Stimulated activated CD4-positive, alpha-beta T cell treated with anti-CD3 and anti-CD28 coated beads, Interleukin-15, amount 100 ng/mL, for 24 hours (primary cell): ENCODE results near the gene PPP4R2.
"Not testable (repeated sequence)": the region's sequence is repeated elsewhere in the genome, so short reads cannot be mapped to it uniquely, and the experiment has no call there.

Experiments used
- DNase-seq: peaks from one replicate; pipeline ENCODE4 v3.0.0-alpha.2; 2020

The PPP4R2 gene

DNA sequence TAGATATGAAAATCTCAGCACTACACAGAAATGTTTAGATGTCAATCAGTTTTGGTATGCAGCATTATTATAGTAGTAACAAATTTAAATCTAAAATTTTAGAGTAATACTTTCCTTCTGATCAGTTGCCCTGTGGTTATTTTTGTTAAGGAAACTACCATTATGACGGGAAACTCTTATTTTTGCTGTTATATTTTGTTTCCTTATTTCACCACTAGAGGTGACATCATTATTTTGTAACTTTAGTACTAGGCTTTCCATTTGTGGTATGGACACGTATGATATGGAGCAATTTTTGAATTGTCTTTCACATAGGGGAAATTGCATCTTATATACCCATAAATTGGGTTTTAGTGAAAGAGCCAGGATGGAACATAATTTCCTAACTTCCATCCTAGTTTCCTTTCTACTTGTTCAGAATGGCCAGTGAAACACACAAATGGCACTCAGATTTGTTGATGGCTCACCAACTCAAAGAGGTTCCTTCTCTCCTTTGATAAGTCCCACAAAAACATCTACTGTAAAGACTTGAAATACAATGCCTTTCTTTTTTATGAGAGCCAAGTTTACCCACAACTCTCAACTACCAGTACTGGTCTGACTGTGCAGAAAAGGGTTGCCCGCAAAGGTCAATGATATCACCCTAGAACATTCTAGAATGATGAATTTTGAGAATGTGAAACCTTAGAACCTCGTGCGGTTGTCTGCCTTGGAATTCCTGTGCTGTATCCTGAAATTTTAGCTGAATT, 19.4 kb upstream of the PPP4R2 start:
- no peak for DNase-seq

GRCh38 chr3:72982609-72983366, 13.8 kb upstream of the PPP4R2 start:
- no peak for DNase-seq

GRCh38 chr3:72985576-72985975, 11.0 kb upstream of the PPP4R2 start:
- no peak for DNase-seq

DNA sequence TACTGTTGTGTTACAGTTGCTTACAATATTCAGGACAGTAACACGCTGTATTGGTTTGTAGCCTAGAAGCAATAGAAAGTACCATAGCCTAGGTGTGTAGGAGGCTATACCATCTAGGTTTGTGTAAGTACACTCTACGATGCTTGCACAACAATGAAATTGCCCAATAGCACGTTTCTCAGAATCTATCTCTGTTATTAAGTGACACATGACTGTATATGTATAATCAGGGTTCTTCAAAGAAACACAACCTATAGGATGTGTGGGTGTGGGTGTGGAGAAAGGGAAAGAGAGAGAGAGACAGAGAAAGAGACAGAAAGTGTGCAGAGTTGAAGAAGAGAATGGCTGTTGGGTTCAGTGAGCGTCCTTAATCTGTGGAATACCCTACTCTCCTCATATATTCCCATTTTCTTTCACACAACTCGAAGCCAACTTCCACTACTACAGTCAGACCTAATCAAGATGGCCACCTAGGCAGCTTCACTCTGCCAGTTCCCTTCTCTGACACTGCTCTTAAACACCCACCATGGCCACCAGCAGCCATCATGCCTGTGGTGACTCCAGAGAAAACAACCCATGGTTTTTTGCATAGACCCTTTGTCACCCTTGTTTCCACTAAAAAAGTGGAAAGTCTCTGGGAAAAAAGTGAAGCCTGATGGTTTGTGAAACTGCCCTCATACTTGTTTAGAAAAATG, 5.8 kb upstream of the PPP4R2 start:
- no peak for DNase-seq

GRCh38 chr3:72991522-72991921, 5.1 kb upstream of the PPP4R2 start:
- DNase-seq: no peak

GRCh38 chr3:72993391-72993790, 3.2 kb upstream of the PPP4R2 start:
- no peak for DNase-seq

DNA sequence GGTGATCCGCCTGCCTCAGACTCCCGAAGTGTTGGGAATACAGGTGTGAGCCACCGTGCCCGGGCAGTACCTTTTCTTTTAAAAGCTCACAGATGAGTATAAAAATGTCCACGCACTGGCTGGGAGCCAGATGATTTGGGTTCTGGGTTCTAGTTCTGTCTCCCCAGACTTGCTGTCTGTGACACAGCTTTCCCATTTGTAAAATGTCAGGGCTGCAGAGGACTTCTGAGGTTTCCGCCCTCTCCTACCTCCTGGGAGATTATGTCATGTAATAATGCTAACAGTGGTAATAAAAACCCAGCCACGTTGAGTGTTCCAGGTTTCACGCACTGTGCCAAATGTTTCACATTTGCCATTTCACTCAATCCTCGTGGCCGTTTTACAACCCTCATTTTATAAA, 1.3 kb upstream of the PPP4R2 start:
- DNase-seq: no peak

GRCh38 chr3:72996121-72996472, 514 bp upstream of the PPP4R2 start:
- peak; percentile 9 for DNase-seq

DNA sequence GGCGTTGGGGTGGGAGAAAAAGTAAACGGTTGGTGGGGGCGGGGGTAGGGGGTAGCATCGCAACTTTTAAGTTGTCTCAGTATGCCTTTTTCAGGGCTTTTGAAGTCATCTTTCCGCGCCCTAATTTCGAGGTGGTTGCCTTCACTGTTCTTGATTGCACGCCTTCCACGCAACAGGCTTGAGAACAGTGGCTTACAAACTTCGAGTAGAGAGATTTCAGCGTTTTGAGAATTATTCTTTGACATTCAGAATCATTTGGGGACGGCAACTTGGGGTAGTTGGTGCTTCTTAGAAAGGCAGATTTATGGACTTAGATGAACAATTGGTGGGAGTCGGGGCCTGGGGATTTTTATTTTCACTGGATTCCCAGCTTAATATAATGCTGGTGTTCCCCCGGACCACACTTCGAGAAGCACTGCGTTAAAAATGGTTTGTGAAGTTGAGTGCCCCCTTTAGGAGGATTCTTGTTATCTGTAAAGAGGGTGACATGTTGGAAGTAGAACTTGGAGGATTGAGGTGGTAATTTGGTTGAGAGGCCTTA, 880 bp downstream of the PPP4R2 start:
- DNase-seq: peak; percentile 31

DNA sequence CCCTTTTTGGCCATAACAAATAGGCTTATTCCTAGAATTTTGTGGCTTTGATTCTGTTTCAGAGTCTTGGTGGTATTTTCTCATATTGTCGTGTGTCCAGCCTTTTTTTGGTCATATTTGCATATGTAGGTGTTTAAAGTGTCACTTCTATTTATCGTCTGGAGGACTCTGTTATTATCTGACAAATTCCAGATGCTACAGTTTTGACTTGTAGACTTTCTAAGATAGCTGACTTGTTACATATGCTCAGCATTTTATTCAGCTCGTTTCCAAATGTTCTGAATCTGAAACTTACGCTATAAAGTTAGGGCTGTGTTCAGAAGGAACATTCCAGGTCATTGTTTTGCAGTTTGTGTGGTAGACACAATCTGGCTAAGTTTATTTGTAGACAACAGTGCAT, 1.9 kb downstream of the PPP4R2 start:
- DNase-seq: no peak

- DNase-seq: peak; percentile 32
Observed at GRCh38 chr3:72999951-73000350, 3.3 kb downstream of the PPP4R2 start.

- DNase-seq: not testable (repeated sequence)
Observed at GRCh38 chr3:73003050-73003449, 6.4 kb downstream of the PPP4R2 start.

GRCh38 chr3:73004316-73004715, 7.7 kb downstream of the PPP4R2 start:
- no peak for DNase-seq

DNA sequence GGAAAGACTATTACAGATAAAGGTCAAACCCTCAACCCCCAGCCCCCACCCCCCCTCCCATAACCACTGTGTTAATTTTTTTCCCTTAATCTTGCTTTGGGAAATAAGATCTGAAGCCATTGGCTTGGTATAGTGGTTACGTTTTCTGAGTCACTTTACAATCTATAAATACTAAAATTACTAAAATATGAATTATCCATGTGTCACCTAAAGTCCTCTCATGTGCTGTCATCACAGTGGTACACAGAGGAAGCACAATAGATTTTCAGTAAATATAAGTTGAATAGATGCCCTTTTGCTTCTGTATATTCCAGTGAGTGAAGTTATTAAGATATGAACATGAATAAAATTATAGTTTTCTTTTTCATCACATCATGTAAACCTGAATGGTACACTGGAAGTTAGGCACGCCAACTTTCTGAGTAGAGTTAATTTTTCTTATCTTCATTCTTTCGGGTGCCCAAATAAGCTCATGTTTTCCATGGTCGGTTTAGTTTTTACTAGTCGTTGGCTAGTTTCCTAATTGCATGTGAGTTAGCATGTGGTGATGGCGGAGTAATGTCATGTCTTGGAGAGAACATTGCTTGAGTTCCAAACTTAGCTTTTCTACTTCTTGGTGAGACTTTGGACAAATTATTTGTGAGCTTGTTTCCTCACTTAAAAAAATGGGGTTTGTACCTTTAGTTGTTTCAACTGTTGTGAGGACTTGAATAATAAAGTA, 11.5 kb downstream of the PPP4R2 start:
- no peak for DNase-seq

GRCh38 chr3:73009008-73009407, 12.4 kb downstream of the PPP4R2 start:
- no peak for DNase-seq

DNA sequence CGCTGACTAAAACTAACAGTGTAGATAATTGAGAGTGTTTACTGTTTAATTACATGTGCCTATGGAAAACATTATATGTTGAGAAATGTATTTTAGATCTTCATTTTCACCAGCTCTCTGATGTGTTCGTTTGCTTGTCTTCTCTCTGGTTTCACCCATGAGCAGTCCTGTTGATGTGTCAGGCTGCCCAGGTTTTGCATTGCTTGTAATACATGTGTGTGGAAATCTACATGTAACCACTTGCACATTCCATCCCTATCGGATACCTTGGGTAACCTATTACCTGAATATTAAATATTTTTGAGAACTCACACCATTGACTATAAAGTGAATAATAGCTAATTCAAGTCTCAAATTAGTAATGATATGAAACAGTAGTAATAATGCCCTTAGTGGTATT, 13.1 kb downstream of the PPP4R2 start:
- DNase-seq: no peak

- DNase-seq: no peak
Observed at GRCh38 chr3:73010158-73010557, 13.5 kb downstream of the PPP4R2 start.

DNA sequence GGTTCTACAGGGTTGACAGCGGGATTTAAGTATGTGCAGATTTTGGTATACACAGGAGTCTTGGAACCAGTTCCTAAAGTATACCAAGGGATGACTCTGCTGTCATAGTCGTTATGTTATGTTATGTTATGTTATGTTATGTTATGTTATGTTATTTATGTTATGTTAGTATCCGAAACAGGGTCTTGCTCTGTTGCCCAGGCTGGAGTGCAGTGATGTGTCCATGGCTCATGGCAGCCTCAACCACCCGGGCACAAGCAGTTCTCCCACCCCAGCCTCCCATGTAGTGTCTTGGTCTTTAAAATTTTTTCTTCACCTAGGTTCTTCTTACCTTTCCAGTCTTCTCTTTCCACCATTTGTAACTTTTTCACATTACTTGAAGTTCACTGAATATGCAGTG, 21.7 kb downstream of the PPP4R2 start:
- DNase-seq: no peak

- DNase-seq: no peak
Observed at GRCh38 chr3:73018790-73019441, 22.3 kb downstream of the PPP4R2 start.

DNA sequence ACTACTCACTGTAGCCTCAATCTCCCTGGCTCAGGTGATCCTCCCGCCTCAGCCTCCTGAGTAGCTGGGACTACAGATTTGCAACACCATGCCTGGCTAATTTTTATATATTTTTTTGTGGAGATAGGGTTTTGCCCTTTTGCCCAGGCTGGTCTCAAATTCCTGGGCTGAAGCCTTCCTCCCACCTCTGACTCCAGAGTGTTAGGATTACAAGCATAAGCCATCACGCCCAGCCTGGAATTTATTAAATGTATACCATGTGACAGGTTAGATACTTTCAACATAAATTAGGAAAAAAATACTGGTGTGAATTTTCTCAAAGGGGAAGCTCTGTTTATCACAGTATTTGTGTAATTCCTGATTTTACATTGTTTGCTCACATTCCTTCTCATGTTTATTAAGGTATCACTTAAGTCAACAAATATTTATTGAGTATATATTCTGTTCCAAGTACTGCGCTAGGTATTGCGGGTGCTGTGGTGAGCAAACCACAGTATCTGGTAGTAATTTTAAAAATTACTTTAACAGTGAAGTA, 24.8 kb downstream of the PPP4R2 start:
- DNase-seq: no peak

DNA sequence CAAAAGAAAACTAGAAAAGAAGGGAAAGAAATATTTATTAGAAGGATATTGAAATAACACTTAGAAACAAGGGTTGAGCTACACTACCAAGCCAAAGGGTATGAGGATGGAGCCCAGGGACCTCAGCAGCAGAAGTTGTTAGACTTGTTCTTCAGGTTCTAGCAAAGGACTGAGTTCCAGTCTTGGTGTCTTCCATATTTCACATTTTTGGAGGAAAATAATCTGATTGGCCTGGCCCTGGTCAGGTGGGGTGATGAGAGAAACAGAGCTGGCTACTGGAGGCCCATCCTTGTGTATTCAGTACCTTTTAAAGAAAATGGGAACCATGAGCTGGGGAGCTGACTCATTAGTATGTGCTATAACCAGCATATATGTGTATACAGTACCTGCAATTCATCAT, 28.2 kb downstream of the PPP4R2 start:
- DNase-seq: no peak

DNA sequence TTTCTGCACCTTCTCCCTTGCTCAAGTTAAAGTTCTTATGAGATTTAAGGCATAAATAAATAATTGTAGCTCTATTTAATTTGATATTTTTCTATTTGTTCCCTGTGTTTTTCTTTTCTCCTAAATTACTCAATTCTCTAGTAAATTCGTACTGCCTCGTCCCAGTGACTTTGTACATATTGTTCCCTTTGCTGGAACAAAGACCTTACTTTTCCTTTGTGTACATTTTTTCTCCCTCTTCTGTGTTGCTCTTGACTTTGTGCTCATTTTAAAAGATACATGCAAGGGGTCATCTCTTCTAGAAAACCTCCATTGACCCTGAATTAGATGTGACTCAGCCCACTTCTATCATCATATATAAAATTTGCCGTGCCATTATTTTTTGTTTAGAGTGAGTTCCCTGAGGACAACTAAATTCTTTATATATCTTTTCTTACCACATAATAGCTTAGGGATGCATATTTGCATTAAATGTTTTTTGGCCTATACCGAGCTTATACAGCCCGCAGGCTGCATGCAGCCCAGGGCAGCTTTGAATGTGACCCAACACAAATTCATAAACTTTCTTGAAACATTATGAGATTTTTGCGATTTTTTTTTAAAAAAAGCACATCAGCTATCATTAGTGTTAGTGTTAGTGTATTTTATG, 29.6 kb downstream of the PPP4R2 start:
- no peak for DNase-seq
